Ovary (tissue), 9 donors: ENCODE measurements around the gene RTL1. TPM values are rescaled to one million over a fixed set of nuclear protein-coding genes. Genes with fewer than 3 reads are reported as not detected.
A peak's percentile ranks its signal among the peaks of the same experiment; 100 is the strongest.

Experiments
- DNase-seq, 5 donors: peaks; one replicate each; pipeline ENCODE4 v3.0.0-alpha.2; 2019 to 2020
- H3K27ac ChIP-seq, 2 donors: fragments of 200-600 bp; one replicate each; pipeline versions ENCODE4 v1.5.1 to v1.8.0; 2019 to 2022
- H3K27me3 ChIP-seq: fragments of 200-600 bp; one replicate; pipeline ENCODE4 v1.8.0; 2022
- H3K36me3 ChIP-seq: fragments of 200-600 bp; sonication (generic); one replicate; pipeline ENCODE4 v1.5.1; 2019
- H3K4me1 ChIP-seq: one replicate; pipeline ENCODE4 v1.8.1; 2013; ENCODE audit warnings: mild to moderate bottlenecking, moderate library complexity; ENCODE audit not compliant: insufficient read depth
- H3K4me3 ChIP-seq: fragments of 200-600 bp; sonication (generic); one replicate; pipeline ENCODE4 v1.5.1; 2017
- H3K9me3 ChIP-seq, 2 donors: fragments of 200-600 bp in 1 of 2; sonication (generic) in 1 of 2; one replicate each; pipeline versions ENCODE4 v1.5.1 to v1.8.1; 2013 to 2019; ENCODE audit warnings: mild to moderate bottlenecking in 1 of 2, moderate library complexity in 1 of 2
- EP300 ChIP-seq: sonication (generic); formaldehyde crosslinking; IDR thresholded peaks from one replicate; pipeline ENCODE4 v1.6.1; 2017; ENCODE audit warnings: antibody characterized with exemption
- POLR2A ChIP-seq: fragments of 450-650 bp; IDR thresholded peaks from one replicate; pipeline ENCODE4 v1.6.1; 2017; ENCODE audit warnings: antibody characterized with exemption, mild to moderate bottlenecking, moderate library complexity
- WGBS, 3 donors: extraction: QIAGEN DNeasy Blood & Tissue Kit in 1 of 3; methylation state at CpG; one replicate each; pipeline versions ENCODE4 v1.1.5 to v1.1.7; 2013 to 2017; 5-methylcytosine and 5-hydroxymethylcytosine counted together
- intact Hi-C, 4 donors: fragments of 100-400 bp; cut with DNase I; formaldehyde crosslinking; loops; one replicate each; pipeline versions ENCODE4 v1.11.0 to v1.15.1; 2022 to 2023
- polyA plus RNA-seq, 2 donors: library from polyadenylated mRNA; stranded (reverse); fragments of 200-250 nt in 1 of 2; fragments of 350-450 nt in 1 of 2; fragmentation: Illumina TruSeq in 1 of 2; extraction: RNeasy Lipid Tissue Mini Kit (QIAGEN cat#74804) in 1 of 2; gene quantifications; one replicate each; pipeline ENCODE4 v1.2.3, GENCODE V29; 2013 to 2014
- total RNA-seq, 7 donors: library from RNA; depleted of rRNA in 2 of 7; stranded (reverse); fragments of >200 nt in 2 of 7; fragmentation: NEBNext Ultra II Directional in 3 of 7; extraction: Animal tissue kit (Norgen Biotek cat#: 25700) in 3 of 7; gene quantifications; one replicate each; pipeline versions ENCODE4 v1.1.0 to v1.2.4, GENCODE V29; 2016 to 2023
- TF ChIP-seq, protein P1 (sequence below), 3 donors: fragments of 450-650 bp in 2 of 3; fragments of 200-600 bp in 1 of 3; IDR thresholded peaks; one replicate each; pipeline versions ENCODE4 v1.5.1 to v1.8.0; 2016 to 2022; ENCODE audit warnings: antibody characterized with exemption in 3 of 3, mild to moderate bottlenecking in 1 of 3
- donor health status: DM: no; HTN: no; CAD: no; lungs with moderate emphysema.
- donor health status: DM: no; HTN: no; CAD: no.
- donor health status: Bipolar disorder and iron deficiency.
- donor health status: DM: yes; HTN: yes; CAD: no.
- donor health status: DM: no; HTN: no; CAD: no.
- donor health status: DM: yes; HTN: yes; CAD: no.

The RTL1 gene
- total and polyA plus RNA-seq, 9 donors, result 0.06 to 1.3 (median 0.40) TPM; not detected in 2

- Histone ChIP-seq H3K36me3 (no peaks in the 10 kb centered on the region), H3K27me3 (no peaks in the 10 kb centered on the region), H3K4me1 (no peaks in the 10 kb centered on the region), H3K27ac (no peak overlapping the region), H3K4me3 (no peak overlapping the region), H3K9me3 (no peaks in the 10 kb centered on the region)
- 91 to 94% (median 94%) methylated on average over 18 of the region's 18 CpGs for WGBS, 3 donors
- intact Hi-C loops, result no loop called here
- TF ChIP-seq, protein P1, sequence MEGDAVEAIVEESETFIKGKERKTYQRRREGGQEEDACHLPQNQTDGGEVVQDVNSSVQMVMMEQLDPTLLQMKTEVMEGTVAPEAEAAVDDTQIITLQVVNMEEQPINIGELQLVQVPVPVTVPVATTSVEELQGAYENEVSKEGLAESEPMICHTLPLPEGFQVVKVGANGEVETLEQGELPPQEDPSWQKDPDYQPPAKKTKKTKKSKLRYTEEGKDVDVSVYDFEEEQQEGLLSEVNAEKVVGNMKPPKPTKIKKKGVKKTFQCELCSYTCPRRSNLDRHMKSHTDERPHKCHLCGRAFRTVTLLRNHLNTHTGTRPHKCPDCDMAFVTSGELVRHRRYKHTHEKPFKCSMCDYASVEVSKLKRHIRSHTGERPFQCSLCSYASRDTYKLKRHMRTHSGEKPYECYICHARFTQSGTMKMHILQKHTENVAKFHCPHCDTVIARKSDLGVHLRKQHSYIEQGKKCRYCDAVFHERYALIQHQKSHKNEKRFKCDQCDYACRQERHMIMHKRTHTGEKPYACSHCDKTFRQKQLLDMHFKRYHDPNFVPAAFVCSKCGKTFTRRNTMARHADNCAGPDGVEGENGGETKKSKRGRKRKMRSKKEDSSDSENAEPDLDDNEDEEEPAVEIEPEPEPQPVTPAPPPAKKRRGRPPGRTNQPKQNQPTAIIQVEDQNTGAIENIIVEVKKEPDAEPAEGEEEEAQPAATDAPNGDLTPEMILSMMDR (IDR thresholded peaks at IDR 0.05), result no peak
- TF ChIP-seq EP300, result no peak
- no peak for TF ChIP-seq POLR2A
- DNase-seq, result peak in 1 of 5 donors; percentile 35
Measured at GRCh38 chr14:100859781-100860180, 43.7 kb downstream of the RTL1 start.

DNA sequence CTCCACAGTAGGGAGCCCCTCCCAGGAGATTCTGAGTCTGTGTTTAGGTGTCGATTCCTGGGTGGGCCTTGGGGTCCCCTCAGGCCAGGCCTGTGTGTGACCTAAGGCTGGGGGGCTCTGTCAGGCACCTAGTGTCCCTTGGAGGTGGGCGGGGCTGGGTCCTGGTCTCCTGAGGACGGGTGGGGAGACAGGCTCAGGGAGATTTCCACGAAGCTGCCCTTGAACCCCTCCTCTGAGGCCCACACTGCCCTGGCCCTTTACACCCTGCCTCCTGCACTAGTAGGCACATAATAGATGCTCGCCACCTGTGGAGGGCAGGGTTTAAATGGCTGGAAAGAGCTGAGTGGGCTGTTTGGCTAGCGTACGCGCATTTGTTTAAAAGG is 44.7 kb downstream of the RTL1 start:
- Histone ChIP-seq H3K4me1 (no peaks in the 10 kb centered on the region), H3K27ac (no peak overlapping the region), H3K27me3 (no peaks in the 10 kb centered on the region), H3K9me3 (no peaks in the 10 kb centered on the region), H3K4me3 (no peak overlapping the region), H3K36me3 (no peaks in the 10 kb centered on the region)
- peak in 1 of 5 donors; percentile 37 for DNase-seq
- TF ChIP-seq, protein P1 (IDR thresholded peaks at IDR 0.05), result no peak
- TF ChIP-seq POLR2A, result no peak
- TF ChIP-seq EP300, result no peak
- intact Hi-C loops, result no loop called here
- WGBS, 3 donors, result 67 to 79% (median 68%) methylated on average over 6 to 8 of the region's 8 CpGs

DNA sequence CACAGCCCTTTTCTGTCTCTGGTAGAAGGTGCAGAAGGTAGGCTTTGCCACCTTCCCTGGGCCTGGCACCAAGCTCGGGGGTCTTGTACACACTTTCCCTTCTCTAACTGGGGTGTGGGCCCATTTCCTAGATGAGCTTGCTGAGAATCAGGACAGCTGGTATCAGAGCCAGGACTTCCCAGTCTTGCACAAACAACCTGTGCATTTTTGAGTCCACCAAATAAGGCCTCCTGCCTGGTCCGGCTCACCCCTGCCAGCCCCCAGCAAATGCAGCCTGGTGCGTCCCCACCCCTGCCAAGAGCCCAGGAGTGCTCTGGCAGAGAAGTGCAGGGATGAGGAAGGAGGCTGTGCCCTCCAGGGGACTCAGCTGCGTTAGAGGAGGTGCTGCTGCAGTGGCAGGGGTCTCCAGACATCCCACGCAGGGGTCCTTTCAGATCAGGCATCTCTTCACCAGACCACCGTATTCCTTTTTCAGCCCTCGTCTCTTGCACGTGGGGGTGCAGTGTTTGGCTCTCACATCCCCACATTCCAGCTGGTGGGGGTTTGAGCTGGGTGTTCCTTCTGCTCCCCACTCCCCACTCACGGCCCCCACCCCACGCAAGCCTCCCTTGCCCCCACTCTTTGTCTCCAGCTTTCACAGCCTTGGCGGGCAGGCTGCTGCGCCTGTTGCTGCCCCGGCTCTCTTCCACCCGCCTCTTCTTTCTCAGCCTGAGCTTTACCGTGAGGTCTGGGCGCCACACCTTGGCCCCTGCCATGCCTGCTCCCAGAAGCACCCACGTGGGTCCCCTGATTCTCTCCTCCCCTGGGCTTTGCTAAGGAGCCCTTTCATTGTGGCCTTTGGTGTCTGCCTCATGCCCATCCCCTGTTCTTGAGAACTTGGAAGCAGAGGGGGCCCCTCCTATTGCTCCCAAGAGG is 45.3 kb downstream of the RTL1 start:
- intact Hi-C loops, result no loop called here

GRCh38 chr14:100857233-100857922 is 46.1 kb downstream of the RTL1 start:
- Histone ChIP-seq H3K27me3 (no peaks in the 10 kb centered on the region), H3K4me3 (no peak overlapping the region), H3K27ac (no peak overlapping the region), H3K4me1 (no peaks in the 10 kb centered on the region), H3K36me3 (no peaks in the 10 kb centered on the region), H3K9me3 (no peaks in the 10 kb centered on the region)
- no peak for DNase-seq
- WGBS, 3 donors, result 77 to 79% (median 77%) methylated on average over 14 of the region's 14 CpGs
- no peak for TF ChIP-seq EP300
- TF ChIP-seq, protein P1 (IDR thresholded peaks at IDR 0.05), result no peak
- intact Hi-C loops, result no loop called here

More for the DNA sequence above, 45.3 kb downstream of the RTL1 start:
- no peaks in the 10 kb centered on the region for H3K9me3 ChIP-seq
- H3K4me1 ChIP-seq, result no peaks in the 10 kb centered on the region
- peak in 1 of 5 donors; percentile 41 for DNase-seq
- no peaks in the 10 kb centered on the region for H3K27me3 ChIP-seq
- 69 to 74% (median 72%) methylated on average over 17 of the region's 17 CpGs for WGBS, 3 donors
- no peaks in the 10 kb centered on the region for H3K36me3 ChIP-seq
- TF ChIP-seq EP300, result no peak
- TF ChIP-seq POLR2A, result no peak
- TF ChIP-seq, protein P1 (IDR thresholded peaks at IDR 0.05), result no peak
- no peak overlapping the region for H3K27ac ChIP-seq
- H3K4me3 ChIP-seq, result no peak overlapping the region
